HFFc6 (cell line): ENCODE measurements around the gene ADD3. TPM values are rescaled to one million over a fixed set of nuclear protein-coding genes. Genes with fewer than 3 reads are reported as not detected.

Experiments used
- DNase-seq: peaks from one replicate; pipeline ENCODE4 v3.0.0-alpha.2; 2018
- H3K27ac Mint-ChIP-seq: 2 replicates; pipeline ENCODE4 v1.8.0; 2020; ENCODE audit warnings: mild to moderate bottlenecking, mixed read lengths
- H3K27me3 Mint-ChIP-seq: 2 replicates; pipeline ENCODE4 v1.8.0; 2021; ENCODE audit warnings: mild to moderate bottlenecking, moderate library complexity, mixed read lengths; ENCODE audit not compliant: insufficient read depth
- H3K36me3 Mint-ChIP-seq: 2 replicates; pipeline ENCODE4 v1.8.0; 2021; ENCODE audit warnings: low read depth, mixed read lengths
- H3K4me1 Mint-ChIP-seq: 2 replicates; pipeline ENCODE4 v1.8.0; 2020; ENCODE audit warnings: low read depth, mixed read lengths
- H3K4me3 Mint-ChIP-seq: 2 replicates; pipeline ENCODE4 v1.8.0; 2020; ENCODE audit warnings: mild to moderate bottlenecking, moderate library complexity, mixed read lengths
- H3K9me3 Mint-ChIP-seq: 2 replicates; pipeline ENCODE4 v1.8.0; 2020; ENCODE audit warnings: mild to moderate bottlenecking, mixed read lengths
- total RNA-seq, 6 experiments: library from RNA; stranded (reverse); fragmentation: NEBNext Ultra II Directional; extraction: Animal tissue kit (Norgen Biotek cat#: 25700); gene quantifications; 2 replicates in 1 of 6; 3 replicates in 5 of 6; pipeline ENCODE4 v1.2.3, GENCODE V29; 2021
- TF ChIP-seq, protein P1 (sequence below): fragments of 200-600 bp; sonication (generic); IDR thresholded peaks from 2 replicates; pipeline ENCODE4 v1.5.0; 2021; ENCODE audit warnings: antibody characterized with exemption, mild to moderate bottlenecking

ADD3 gene
- total RNA-seq, 6 experiments from 2014 or later = 46.4 to 57.4 (median 51.5) TPM

DNA sequence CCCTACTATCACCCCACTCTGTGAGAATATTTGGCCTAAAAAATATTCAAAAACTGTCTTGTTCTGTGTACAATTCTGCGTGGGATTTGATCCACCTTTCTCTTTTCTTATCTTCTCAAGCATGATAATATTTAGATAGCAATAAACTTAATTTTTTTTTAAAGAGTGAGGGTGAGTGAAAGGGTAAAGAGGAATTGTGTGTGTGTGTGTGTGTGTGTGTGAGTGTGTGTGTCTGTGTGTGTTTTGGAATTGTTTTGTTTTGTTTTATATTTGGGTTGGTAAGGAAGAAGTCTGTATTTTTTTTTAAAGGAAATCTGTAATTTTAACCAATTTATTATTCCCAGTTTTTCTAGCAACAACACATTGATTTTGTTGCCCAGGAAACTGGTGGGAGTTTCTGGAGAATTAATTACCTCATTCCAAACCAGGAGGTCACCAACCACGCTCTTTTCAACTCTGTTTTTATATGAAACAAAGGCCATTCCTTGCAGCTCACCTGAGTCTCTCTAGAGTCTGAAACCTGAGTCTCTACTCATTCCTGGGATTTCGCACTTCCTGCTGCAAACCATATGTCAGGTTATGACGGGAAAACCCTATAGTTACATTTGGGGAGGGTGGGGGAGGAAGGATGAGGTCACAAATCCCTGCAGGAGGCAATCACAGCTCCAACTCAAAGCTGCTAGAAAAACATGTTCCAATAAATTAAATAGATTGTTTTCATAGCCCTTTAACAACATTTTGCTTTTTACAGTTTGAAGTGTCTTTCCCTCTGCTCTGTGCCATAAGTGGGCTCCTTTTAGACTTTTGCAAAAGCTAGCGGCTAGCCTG is 46.4 kb upstream of the ADD3 start:
- peaks cover 48% of the 10 kb centered on the region for H3K4me1 Mint-ChIP-seq

DNA sequence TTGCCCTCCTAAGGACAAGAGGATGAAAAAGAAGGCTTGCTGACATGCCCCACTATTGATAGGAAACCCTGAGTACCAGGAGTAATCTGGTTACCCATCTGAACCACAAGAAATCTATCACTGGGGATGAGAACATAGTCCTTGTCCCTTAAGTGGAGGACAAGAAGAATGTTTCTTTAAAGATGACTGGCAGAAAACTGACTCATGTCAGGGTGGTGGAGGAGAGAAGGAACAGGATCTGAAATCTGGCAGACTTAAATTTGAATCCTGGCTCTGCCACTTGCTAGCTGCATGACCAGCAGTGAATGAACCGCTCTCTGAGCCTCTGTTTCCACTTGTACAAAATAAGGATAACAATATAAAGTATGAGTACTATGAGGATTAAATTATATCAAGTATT is 45.5 kb upstream of the ADD3 start:
- peak; percentile 9 for DNase-seq
- no peak overlapping the region for H3K27ac Mint-ChIP-seq
- no peaks in the 10 kb centered on the region for H3K36me3 Mint-ChIP-seq
- TF ChIP-seq, protein P1, sequence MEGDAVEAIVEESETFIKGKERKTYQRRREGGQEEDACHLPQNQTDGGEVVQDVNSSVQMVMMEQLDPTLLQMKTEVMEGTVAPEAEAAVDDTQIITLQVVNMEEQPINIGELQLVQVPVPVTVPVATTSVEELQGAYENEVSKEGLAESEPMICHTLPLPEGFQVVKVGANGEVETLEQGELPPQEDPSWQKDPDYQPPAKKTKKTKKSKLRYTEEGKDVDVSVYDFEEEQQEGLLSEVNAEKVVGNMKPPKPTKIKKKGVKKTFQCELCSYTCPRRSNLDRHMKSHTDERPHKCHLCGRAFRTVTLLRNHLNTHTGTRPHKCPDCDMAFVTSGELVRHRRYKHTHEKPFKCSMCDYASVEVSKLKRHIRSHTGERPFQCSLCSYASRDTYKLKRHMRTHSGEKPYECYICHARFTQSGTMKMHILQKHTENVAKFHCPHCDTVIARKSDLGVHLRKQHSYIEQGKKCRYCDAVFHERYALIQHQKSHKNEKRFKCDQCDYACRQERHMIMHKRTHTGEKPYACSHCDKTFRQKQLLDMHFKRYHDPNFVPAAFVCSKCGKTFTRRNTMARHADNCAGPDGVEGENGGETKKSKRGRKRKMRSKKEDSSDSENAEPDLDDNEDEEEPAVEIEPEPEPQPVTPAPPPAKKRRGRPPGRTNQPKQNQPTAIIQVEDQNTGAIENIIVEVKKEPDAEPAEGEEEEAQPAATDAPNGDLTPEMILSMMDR = no peak
- H3K27me3 Mint-ChIP-seq = no peaks in the 10 kb centered on the region
- H3K9me3 Mint-ChIP-seq = no peaks in the 10 kb centered on the region
- peaks cover 50% of the 10 kb centered on the region for H3K4me1 Mint-ChIP-seq
- no peak overlapping the region for H3K4me3 Mint-ChIP-seq

More for the DNA sequence above, 46.4 kb upstream of the ADD3 start:
- Mint-ChIP-seq H3K27ac (no peak overlapping the region), H3K9me3 (no peaks in the 10 kb centered on the region), H3K4me3 (no peak overlapping the region), H3K36me3 (no peaks in the 10 kb centered on the region), H3K27me3 (no peaks in the 10 kb centered on the region)
- no peak for DNase-seq
- TF ChIP-seq, protein P1 = no peak

- no peaks in the 10 kb centered on the region for H3K27me3 Mint-ChIP-seq
- no peaks in the 10 kb centered on the region for H3K36me3 Mint-ChIP-seq
- TF ChIP-seq, protein P1 = no peak
- H3K4me3 Mint-ChIP-seq = no peak overlapping the region
- H3K4me1 Mint-ChIP-seq = peaks cover 62% of the 10 kb centered on the region
- no peak for DNase-seq
- H3K9me3 Mint-ChIP-seq = no peaks in the 10 kb centered on the region
- no peak overlapping the region for H3K27ac Mint-ChIP-seq
Measured at GRCh38 chr10:109963439-109963838, 44.3 kb upstream of the ADD3 start.

DNA sequence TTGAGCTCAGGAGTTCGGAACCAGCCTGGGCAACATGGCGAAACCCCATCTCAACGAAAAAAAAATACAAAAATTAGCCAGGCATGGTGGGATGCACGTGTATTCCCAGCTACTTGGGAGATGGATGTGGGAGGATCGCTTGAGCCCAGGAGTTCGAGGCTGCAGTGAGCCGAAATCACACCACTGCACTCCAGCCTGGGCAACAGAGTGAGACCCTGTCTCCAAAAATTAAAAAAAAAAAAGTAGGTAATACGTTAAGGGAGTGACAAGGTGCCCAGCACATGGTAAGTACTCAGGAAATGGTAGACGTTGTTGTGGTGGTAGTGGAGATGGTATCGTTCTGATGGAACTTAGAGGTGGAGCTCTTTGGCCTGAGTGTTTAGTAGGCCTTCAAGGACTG is 43.5 kb upstream of the ADD3 start:
- H3K4me1 Mint-ChIP-seq = peaks cover 70% of the 10 kb centered on the region
- no peaks in the 10 kb centered on the region for H3K27me3 Mint-ChIP-seq
- H3K27ac Mint-ChIP-seq = no peak overlapping the region

DNA sequence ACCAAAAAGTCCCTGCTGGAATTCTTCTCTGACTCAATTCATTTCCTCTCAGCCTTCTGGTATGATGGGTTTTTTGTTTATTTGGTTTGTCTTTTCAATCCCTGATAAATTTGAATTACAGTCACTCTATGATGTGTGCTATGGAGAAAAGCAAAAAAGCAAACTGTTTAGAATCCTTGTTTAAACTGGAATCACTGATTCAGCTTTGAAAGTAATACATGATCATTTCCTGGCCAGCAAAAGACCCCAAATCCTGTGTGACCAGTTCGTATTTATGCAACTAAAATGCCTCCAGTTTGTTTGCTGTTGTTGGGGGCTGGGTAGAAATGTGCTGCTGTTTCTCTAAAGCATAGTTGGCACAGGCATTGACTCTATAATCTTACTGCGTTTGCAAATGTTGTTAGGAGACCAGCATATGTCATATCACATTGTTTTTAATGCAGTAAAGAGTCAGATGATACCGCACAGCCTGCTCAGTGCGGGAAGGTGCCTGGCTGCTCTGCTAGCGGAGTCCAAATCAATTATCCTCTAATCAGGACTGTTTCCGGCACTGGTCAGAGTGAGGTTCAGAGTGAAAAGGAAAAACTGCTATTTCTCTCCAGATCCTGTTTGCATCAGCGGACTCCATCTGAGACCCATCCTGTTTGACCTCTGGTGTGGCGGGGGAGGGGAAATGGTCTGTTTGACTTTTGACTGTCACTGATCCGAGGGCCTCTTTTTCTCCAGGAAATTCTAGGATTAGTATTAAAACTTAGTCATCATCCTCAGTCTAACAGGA is 40.6 kb upstream of the ADD3 start:
- TF ChIP-seq, protein P1 = no peak
- DNase-seq = peak; percentile 44
- no peaks in the 10 kb centered on the region for H3K27me3 Mint-ChIP-seq
- H3K4me3 Mint-ChIP-seq = peak overlapping the region; percentile 80
- H3K36me3 Mint-ChIP-seq = no peaks in the 10 kb centered on the region
- peaks cover 61% of the 10 kb centered on the region for H3K4me1 Mint-ChIP-seq
- peak overlapping the region; percentile 85 for H3K27ac Mint-ChIP-seq
- no peaks in the 10 kb centered on the region for H3K9me3 Mint-ChIP-seq

More for the DNA sequence above, 43.5 kb upstream of the ADD3 start:
- Mint-ChIP-seq H3K9me3 (no peaks in the 10 kb centered on the region), H3K36me3 (no peaks in the 10 kb centered on the region), H3K4me3 (no peak overlapping the region)
- no peak for DNase-seq
- TF ChIP-seq, protein P1 = no peak
